Measurements from ENCODE around the gene PANK4.

DNA sequence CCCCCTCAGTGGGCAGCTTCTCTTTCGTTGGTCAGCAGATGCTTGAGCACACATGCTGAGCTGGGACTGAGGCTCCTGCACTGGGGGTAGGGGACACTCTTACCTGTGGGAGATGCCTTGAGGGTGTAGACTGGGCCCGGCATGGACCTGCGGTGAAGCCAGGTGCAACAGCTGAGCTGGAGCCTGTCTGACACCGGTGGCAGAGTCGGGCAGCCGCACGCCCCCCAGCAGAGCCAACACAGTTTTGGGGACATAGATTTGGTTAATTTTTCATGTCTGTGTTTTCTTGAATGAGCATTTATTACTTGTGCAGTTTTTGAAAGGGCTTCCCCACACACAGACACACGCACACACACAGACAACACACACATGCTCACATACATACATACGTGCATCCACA lies 9.6 kb upstream of the PANK4 start:
- TF ChIP-seq, protein P1, sequence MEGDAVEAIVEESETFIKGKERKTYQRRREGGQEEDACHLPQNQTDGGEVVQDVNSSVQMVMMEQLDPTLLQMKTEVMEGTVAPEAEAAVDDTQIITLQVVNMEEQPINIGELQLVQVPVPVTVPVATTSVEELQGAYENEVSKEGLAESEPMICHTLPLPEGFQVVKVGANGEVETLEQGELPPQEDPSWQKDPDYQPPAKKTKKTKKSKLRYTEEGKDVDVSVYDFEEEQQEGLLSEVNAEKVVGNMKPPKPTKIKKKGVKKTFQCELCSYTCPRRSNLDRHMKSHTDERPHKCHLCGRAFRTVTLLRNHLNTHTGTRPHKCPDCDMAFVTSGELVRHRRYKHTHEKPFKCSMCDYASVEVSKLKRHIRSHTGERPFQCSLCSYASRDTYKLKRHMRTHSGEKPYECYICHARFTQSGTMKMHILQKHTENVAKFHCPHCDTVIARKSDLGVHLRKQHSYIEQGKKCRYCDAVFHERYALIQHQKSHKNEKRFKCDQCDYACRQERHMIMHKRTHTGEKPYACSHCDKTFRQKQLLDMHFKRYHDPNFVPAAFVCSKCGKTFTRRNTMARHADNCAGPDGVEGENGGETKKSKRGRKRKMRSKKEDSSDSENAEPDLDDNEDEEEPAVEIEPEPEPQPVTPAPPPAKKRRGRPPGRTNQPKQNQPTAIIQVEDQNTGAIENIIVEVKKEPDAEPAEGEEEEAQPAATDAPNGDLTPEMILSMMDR (IDR thresholded peaks at IDR 0.05; ENCODE audit: low read length): no peak
- no peak for TF ChIP-seq EZH2 (optimal IDR thresholded peaks at IDR 0.05; ENCODE audit: low read depth, low read length)

Data from MM.1S (cell line).